Measurements from ENCODE around the gene CFAP77. TPM values are rescaled to one million over a fixed set of nuclear protein-coding genes. Genes with fewer than 3 reads are reported as not detected.
A peak's percentile ranks its signal among the peaks of the same experiment; 100 is the strongest.

Gene CFAP77
- total and polyA plus RNA-seq, 2 of the 13 experiments (the other 11 are each of a cell fraction or from before 2014, with no cell fraction given), result not detected

GRCh38 chr9:132411091-132411508 is 1.1 kb downstream of the CFAP77 start (continued):
- TF ChIP-seq RERE (CRISPR knock-in tag; IDR thresholded peaks at IDR 0.05; ENCODE audit: low read depth) (no peak), ZSCAN25 (CRISPR knock-in tag; IDR thresholded peaks at IDR 0.05) (no peak), FOXO4 (CRISPR knock-in tag; conservative IDR thresholded peaks at IDR 0.05) (0 out of 2 replicates have a peak, but pooled peaks have one; percentile 62), ZNF713 (CRISPR knock-in tag; IDR thresholded peaks at IDR 0.05) (no peak), ONECUT2 (CRISPR knock-in tag; IDR thresholded peaks at IDR 0.05) (no peak), NFE2 (CRISPR knock-in tag; IDR thresholded peaks at IDR 0.05) (no peak), RBM22 (optimal IDR thresholded peaks at IDR 0.05; ENCODE audit: low read length) (no peak), ZNF737 (CRISPR knock-in tag; IDR thresholded peaks at IDR 0.05; ENCODE audit: borderline replicate concordance) (no peak)
